CD8-positive, alpha-beta memory T cell (primary cell): ENCODE results near the gene TBC1D10A. TPM values are rescaled to one million over a fixed set of nuclear protein-coding genes. Genes with fewer than 3 reads are reported as not detected.
A peak's percentile ranks its signal among the peaks of the same experiment; 100 is the strongest.

Experiments
- CTCF ChIA-PET: fragments of 350-600 bp; sonication (Branson Sonifier 250); formaldehyde crosslinking; loops from one replicate; lab custom pipeline; 2021; ENCODE audit warnings: antibody characterized with exemption; lab: Charles Lee
- POLR2A ChIA-PET: fragments of 350-600 bp; sonication (Branson Sonifier 250); formaldehyde crosslinking; loops from one replicate; lab custom pipeline; 2021; ENCODE audit warnings: antibody characterized with exemption; lab: Charles Lee
- DNase-seq, 5 donors: peaks; one replicate each; pipeline versions ENCODE4 v3.0.0 to v3.0.0-alpha.2; 2020 to 2022; ENCODE audit warnings: mixed read lengths in 1 of 5
- H3K27ac ChIP-seq: one replicate; pipeline ENCODE4 v1.7.0; 2013; ENCODE audit warnings: low read depth, mild to moderate bottlenecking, low read length, moderate library complexity
- H3K27me3 ChIP-seq: 2 replicates; pipeline ENCODE4 v1.7.0; 2013; ENCODE audit warnings: low read length, mild to moderate bottlenecking; ENCODE audit not compliant: insufficient read depth, poor library complexity, severe bottlenecking
- H3K36me3 ChIP-seq: 2 replicates; pipeline ENCODE4 v1.7.0; 2013; ENCODE audit warnings: mild to moderate bottlenecking, low read length, moderate library complexity; ENCODE audit not compliant: insufficient read depth
- H3K4me1 ChIP-seq: 2 replicates; pipeline ENCODE4 v1.7.0; 2013; ENCODE audit warnings: mild to moderate bottlenecking, low read length, moderate library complexity; ENCODE audit not compliant: insufficient read depth
- H3K4me3 ChIP-seq: 2 replicates; pipeline ENCODE4 v1.7.0; 2013; ENCODE audit warnings: mild to moderate bottlenecking, low read length
- H3K9me3 ChIP-seq: 2 replicates; pipeline ENCODE4 v1.7.0; 2013; ENCODE audit warnings: mild to moderate bottlenecking, low read length
- H3K27ac Mint-ChIP-seq, 8 donors: one replicate each; pipeline ENCODE4 v1.8.0; 2020 to 2021; ENCODE audit warnings: mixed read lengths in 8 of 8, mild to moderate bottlenecking in 6 of 8, inconsistent platforms in 3 of 8, moderate library complexity in 3 of 8
- H3K27me3 Mint-ChIP-seq, 2 donors: one replicate each; pipeline ENCODE4 v1.8.0; 2020 to 2021; ENCODE audit warnings: mixed read lengths in 2 of 2, mild to moderate bottlenecking in 1 of 2, moderate library complexity in 1 of 2
- H3K36me3 Mint-ChIP-seq, 3 donors: one replicate each; pipeline ENCODE4 v1.8.0; 2020 to 2021; ENCODE audit warnings: mixed read lengths in 3 of 3, inconsistent platforms in 1 of 3, mild to moderate bottlenecking in 1 of 3
- H3K4me1 Mint-ChIP-seq, 3 donors: one replicate each; pipeline ENCODE4 v1.8.0; 2020 to 2021; ENCODE audit warnings: mixed read lengths in 3 of 3, inconsistent platforms in 1 of 3, mild to moderate bottlenecking in 1 of 3
- H3K4me3 Mint-ChIP-seq, 7 donors: one replicate each; pipeline ENCODE4 v1.8.0; 2020 to 2021; ENCODE audit warnings: mixed read lengths in 7 of 7, mild to moderate bottlenecking in 6 of 7, moderate library complexity in 4 of 7, inconsistent platforms in 2 of 7
- H3K9me3 Mint-ChIP-seq, 5 donors: one replicate each; pipeline ENCODE4 v1.8.0; 2020 to 2022; ENCODE audit warnings: mixed read lengths in 5 of 5, mild to moderate bottlenecking in 3 of 5, moderate library complexity in 2 of 5, inconsistent platforms in 1 of 5
- polyA plus RNA-seq: library from polyadenylated mRNA; unstranded; fragments of 300-500 nt; fragmentation: Illumina TruSeq; gene quantifications from one replicate; pipeline ENCODE4 v1.2.3, GENCODE V29; 2021
- total RNA-seq, 2 experiments: library from RNA; stranded (reverse); gene quantifications; one replicate each; pipeline ENCODE4 v1.2.3, GENCODE V29; 2021

Gene TBC1D10A
- total and polyA plus RNA-seq, 3 experiments from 2014 or later, result 14.7 to 55.2 (median 17.3) TPM

DNA sequence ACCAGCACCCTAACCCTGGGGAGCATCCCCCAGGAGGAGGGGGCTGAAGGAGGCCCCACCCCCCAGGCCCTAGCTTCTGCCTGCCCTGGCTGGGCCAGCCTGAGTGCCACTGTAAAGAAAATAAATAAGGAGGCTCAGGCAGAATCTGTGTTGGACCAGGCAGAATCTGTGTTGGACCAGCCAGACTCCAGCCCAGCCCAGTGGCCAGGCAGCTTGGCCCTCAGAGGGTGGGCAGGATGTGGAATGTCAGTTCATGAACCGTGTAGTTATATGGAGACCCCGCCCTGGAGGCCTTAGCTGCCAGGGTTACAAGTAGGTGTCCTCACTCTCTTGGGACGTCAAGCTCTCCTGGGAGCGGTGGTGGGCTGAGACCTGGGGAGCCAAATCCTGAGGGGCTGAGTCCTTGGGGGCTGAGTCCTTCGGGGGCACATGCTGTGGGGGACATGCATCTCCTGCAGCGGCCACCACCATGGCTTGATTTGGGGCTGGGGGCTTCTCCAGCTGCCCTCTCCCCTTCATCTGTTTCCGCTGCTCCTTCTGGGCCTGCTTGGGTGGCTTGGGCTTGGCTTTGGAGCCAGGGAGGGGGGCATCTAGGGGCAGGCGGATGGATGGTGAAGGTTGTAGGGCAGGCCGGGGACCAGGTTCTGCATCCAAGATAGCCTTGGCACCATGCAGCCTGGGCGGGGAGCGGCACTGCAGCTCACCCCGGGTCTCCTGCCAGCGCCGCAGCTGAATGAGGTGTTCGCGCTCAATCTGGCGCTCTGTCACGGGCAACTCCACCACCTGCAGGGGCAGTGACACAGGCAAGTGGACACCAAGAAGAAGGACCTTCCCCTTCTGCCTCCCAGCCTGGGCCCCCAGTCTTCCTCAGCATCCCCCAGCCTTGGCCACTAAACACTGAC lies 34.4 kb downstream of the TBC1D10A start:
- Histone ChIP-seq H3K36me3 (peaks cover 30% of the 10 kb centered on the region), H3K27me3 (no peaks in the 10 kb centered on the region), H3K9me3 (no peaks in the 10 kb centered on the region), H3K4me3 (no peak overlapping the region), H3K27ac (no peak overlapping the region), H3K4me1 (peaks cover 54% of the 10 kb centered on the region)
- H3K36me3 Mint-ChIP-seq, result peaks cover 2 to 66% (median 12%) of the 10 kb centered on the region in 3 donors
- peaks cover 38 to 51% (median 40%) of the 10 kb centered on the region in 3 donors for H3K4me1 Mint-ChIP-seq
- DNase-seq, result no peak
- peaks cover 0 to 1% of the 10 kb centered on the region in 2 donors for H3K27me3 Mint-ChIP-seq
- peak overlapping the region in 4 of 8 donors; percentile 61 to 95 (median 79) for H3K27ac Mint-ChIP-seq
- no peaks in the 10 kb centered on the region for H3K9me3 Mint-ChIP-seq
- ChIA-PET POLR2A (interaction anchor here (0.6 to 6.2 kb wide), 4 partner anchors 14 to 63 kb away, joined by 3 to 48 read pairs (median 46); partner anchors contain the start of genes CCDC157, SF3A1 and TBC1D10A), CTCF (interaction anchor here (0.7 to 9.0 kb wide), 6 partner anchors 14 to 184 kb away, joined by 3 to 246 read pairs (median 3); partner anchors contain the start of gene RNF215)
- H3K4me3 Mint-ChIP-seq, result no peak overlapping the region

DNA sequence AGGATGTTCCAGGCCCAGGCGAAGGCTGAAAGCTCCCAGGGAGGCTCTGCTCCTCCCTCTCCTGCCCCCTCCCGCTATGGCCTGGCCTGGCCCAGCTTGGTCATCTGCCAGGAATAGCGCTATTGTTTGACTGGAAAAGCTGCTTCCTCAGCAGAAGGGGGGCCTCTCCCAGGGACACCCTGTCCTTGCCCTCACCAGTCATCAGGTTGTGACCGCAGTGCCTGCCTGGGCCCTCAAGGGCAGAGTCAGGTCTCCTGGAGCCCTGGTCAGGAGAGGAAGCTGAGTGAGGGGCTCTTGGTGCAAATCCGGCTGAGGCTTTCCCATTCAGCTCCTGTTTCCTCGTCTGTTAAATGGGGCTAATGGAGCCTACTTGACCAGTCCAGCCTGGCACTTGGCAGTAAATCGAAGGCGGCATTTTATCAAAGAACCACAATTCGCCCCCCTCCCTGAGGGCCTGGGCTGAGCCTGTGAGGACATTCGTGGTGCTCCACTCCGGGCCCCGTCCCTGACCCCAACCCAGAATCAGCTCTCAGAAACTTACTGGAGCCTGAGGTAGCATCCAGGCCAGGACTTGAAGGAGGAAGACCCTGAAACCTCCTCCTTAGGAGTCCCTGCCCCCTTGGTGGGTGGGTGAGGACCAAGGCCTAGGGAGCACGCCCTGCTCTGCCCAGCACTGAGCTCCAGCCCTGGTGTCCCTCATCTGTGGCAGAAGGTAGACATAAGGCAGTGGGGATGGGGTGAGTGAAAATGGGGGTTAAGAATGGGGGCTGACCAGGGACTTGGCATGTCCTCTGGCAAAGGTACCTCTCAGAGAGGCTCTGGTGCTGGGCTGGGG lies 35.5 kb downstream of the TBC1D10A start:
- H3K4me3 ChIP-seq, result no peak overlapping the region
- peaks cover 48% of the 10 kb centered on the region for H3K4me1 ChIP-seq
- peak overlapping the region in 6 of 8 donors; percentile 47 to 96 (median 90) for H3K27ac Mint-ChIP-seq
- ChIA-PET CTCF (interaction anchor here (0.7 to 9.0 kb wide), 11 partner anchors 9 to 195 kb away, joined by 3 to 246 read pairs (median 5); partner anchors contain the start of genes CCDC157, RNF215 and SF3A1), POLR2A (interaction anchor here (0.6 to 6.2 kb wide), 5 partner anchors 11 to 64 kb away, joined by 3 to 48 read pairs (median 45); partner anchors contain the start of genes CCDC157, SF3A1 and TBC1D10A)
- no peak overlapping the region for H3K27ac ChIP-seq
- peaks cover 30 to 47% (median 32%) of the 10 kb centered on the region in 3 donors for H3K4me1 Mint-ChIP-seq
- H3K27me3 Mint-ChIP-seq, result peaks cover 0 to 1% of the 10 kb centered on the region in 2 donors
- no peak for DNase-seq
- H3K9me3 Mint-ChIP-seq, result no peaks in the 10 kb centered on the region
- peaks cover 2 to 60% (median 12%) of the 10 kb centered on the region in 3 donors for H3K36me3 Mint-ChIP-seq
- no peaks in the 10 kb centered on the region for H3K9me3 ChIP-seq
- H3K27me3 ChIP-seq, result no peaks in the 10 kb centered on the region
- H3K36me3 ChIP-seq, result peaks cover 25% of the 10 kb centered on the region
- peak overlapping the region in 3 of 7 donors; percentile 19 to 95 (median 31) for H3K4me3 Mint-ChIP-seq

DNA sequence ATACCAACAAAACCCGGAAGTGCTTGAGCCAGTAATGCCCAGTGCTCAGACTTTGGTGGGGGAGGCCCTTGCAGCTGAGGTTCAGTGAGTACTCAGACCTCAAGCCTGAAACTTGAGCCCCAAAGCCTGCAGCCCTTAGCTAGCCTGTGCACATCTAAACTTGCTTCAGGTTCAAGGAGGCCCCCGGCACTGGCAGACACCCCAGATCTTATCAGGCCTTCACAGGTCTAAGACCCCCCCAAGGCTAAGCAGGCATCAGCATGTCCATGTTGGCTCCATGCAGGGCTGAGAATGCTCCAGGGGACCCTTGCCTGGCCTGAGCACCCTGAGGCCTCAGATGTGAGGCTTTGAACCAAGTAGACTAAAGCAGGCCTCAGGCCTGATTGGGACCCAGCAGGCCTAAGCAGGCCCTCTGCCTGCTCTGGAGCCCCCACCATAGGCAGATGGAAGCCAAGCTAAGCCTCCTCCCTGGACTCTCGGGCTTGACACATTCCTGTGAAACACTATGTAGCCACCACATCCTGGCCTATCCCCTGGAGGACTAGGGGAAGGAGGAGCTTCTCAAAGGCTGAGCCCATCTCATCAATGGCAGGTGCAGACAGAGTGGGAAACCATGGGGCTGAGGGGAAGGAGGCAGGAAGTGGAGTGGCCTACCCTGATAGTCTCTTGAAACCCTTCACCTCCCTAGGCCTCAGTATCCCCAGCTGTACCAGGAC lies 36.2 kb downstream of the TBC1D10A start:
- H3K27ac ChIP-seq, result no peak overlapping the region
- peaks cover 2 to 52% (median 12%) of the 10 kb centered on the region in 3 donors for H3K36me3 Mint-ChIP-seq
- no peaks in the 10 kb centered on the region for H3K27me3 ChIP-seq
- H3K27ac Mint-ChIP-seq, result peak overlapping the region; percentile 87 to 97 (median 94)
- H3K27me3 Mint-ChIP-seq, result peaks cover 0 to 1% of the 10 kb centered on the region in 2 donors
- ChIA-PET POLR2A (interaction anchor here (0.6 to 6.2 kb wide), 8 partner anchors 12 to 97 kb away, joined by 3 to 48 read pairs (median 28); partner anchors contain the start of genes CCDC157, RNF215, SF3A1 and TBC1D10A), CTCF (interaction anchor here (0.8 to 9.0 kb wide), 14 partner anchors 10 to 196 kb away, joined by 3 to 246 read pairs (median 22); partner anchors contain the start of genes CCDC157, MTFP1, RNF215 and SEC14L2)
- peak overlapping the region; percentile 87 to 95 (median 90) for H3K4me3 Mint-ChIP-seq
- no peaks in the 10 kb centered on the region for H3K9me3 Mint-ChIP-seq
- H3K4me3 ChIP-seq, result peak overlapping the region; percentile 70
- H3K4me1 Mint-ChIP-seq, result peaks cover 23 to 43% (median 26%) of the 10 kb centered on the region in 3 donors
- no peaks in the 10 kb centered on the region for H3K9me3 ChIP-seq
- DNase-seq, result no peak
- peaks cover 40% of the 10 kb centered on the region for H3K4me1 ChIP-seq
- H3K36me3 ChIP-seq, result peaks cover 24% of the 10 kb centered on the region

DNA sequence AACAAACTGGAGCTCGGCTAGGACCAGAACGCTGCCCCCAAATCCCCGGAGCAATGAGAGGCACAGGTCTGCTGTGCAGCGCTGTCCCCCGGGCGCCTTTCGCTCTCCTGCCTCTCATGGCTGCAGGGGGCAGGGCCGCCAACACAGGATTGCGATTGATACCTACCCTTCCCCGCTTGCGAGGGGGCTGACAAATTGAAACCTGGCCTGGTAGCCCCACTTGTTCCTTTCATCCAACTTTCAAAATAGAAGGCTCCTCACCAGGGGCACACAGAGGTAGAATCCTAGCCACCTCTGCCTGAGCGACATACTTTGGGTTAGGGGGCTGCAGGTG lies 36.8 kb downstream of the TBC1D10A start:
- ChIA-PET POLR2A (interaction anchor here (2.0 to 6.2 kb wide), 7 partner anchors 12 to 98 kb away, joined by 7 to 48 read pairs (median 35); partner anchors contain the start of genes CCDC157, RNF215, SF3A1 and TBC1D10A), CTCF (interaction anchor here (1.0 to 9.0 kb wide), 14 partner anchors 10 to 197 kb away, joined by 5 to 246 read pairs (median 26); partner anchors contain the start of genes CCDC157, MTFP1, OSM and RNF215)
- H3K4me3 ChIP-seq, result peak overlapping the region; percentile 70
- peak overlapping the region; percentile 51 for H3K27ac ChIP-seq
- peaks cover 18% of the 10 kb centered on the region for H3K36me3 ChIP-seq
- Mint-ChIP-seq H3K9me3 (no peaks in the 10 kb centered on the region), H3K4me1 (peaks cover 23 to 43% (median 26%) of the 10 kb centered on the region in 3 donors), H3K4me3 (peak overlapping the region; percentile 87 to 95 (median 90)), H3K27me3 (peaks cover 0 to 1% of the 10 kb centered on the region in 2 donors), H3K36me3 (peaks cover 2 to 51% (median 12%) of the 10 kb centered on the region in 3 donors), H3K27ac (peak overlapping the region; percentile 87 to 97 (median 94))
- no peaks in the 10 kb centered on the region for H3K27me3 ChIP-seq
- no peak for DNase-seq
- H3K4me1 ChIP-seq, result peaks cover 35% of the 10 kb centered on the region
- H3K9me3 ChIP-seq, result no peaks in the 10 kb centered on the region

DNA sequence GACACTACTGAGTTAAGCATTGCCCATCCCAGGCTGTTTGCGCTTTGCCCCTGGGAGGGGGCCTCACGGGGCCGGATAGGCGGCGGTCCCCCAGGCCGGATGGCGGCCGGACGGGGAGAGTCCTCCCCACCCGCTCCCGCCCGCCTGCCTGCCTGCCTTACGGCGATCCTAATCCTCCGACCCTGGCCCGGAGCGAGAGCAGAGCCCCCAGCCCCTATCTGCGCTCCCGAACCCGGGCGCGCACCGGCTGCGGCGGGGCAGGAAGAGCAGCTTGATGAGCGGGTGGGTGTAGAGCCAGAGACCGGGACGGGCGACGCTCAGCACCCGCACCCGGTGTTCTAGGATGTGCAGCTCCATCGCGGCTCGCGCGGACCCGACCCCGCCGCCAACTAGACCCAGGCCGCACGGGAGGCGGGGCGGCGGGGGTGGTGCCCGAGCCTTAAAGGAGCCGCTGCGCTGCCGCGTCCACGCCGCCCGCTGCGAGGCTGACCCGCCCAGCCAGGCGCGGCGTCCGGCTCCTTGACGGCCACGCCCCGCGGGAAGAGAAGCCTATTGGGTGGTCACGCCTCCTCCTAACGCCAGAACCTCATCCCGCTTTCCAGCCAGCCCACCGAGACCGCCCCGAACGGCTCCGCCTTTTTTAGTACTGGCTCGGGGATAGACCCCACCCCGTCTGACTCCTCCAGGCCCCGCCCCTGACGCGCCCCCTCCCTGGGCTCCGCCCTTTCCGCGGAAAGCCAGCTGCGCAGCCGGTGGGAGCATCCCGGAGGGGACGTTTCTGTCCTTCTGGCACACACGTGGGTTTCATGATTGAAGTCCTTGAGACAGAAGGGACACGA lies 37.4 kb downstream of the TBC1D10A start, which contains the start of gene CASTOR1:
Gene CASTOR1, minus strand, starts transcription at position 365 of the 839 bp plus-strand sequence. Its CDS starts 8 bp downstream, at position 357.
- peaks cover 23 to 43% (median 26%) of the 10 kb centered on the region in 3 donors for H3K4me1 Mint-ChIP-seq
- peak within 1 kb of the TSS; percentile 51 for H3K27ac ChIP-seq
- H3K4me3 ChIP-seq, result peak within 1 kb of the TSS; percentile 70
- H3K4me3 Mint-ChIP-seq, result peak within 1 kb of the TSS; percentile 87 to 95 (median 90)
- H3K27me3 ChIP-seq, result no peaks in the 10 kb centered on the region
- H3K4me1 ChIP-seq, result peaks cover 33% of the 10 kb centered on the region
- ChIA-PET CTCF (interaction anchor here (1.0 to 9.0 kb wide), 26 partner anchors 10 to 197 kb away, joined by 3 to 246 read pairs (median 12); partner anchors contain the start of genes CCDC157, MTFP1, OSM and RNF215), POLR2A (interaction anchor here (1.0 to 6.2 kb wide), 10 partner anchors 13 to 135 kb away, joined by 3 to 48 read pairs (median 15); partner anchors contain the start of genes CCDC157, RNF215, SF3A1 and TBC1D10A)
- DNase-seq, result peak; percentile 83 to 91 (median 89)
- no peaks in the 10 kb centered on the region for H3K9me3 Mint-ChIP-seq
- H3K9me3 ChIP-seq, result no peaks in the 10 kb centered on the region
- peaks cover 2 to 50% (median 12%) of the 10 kb centered on the region in 3 donors for H3K36me3 Mint-ChIP-seq
- H3K27me3 Mint-ChIP-seq, result peaks cover 0 to 1% of the 10 kb centered on the region in 2 donors
- peak within 1 kb of the TSS; percentile 89 to 97 (median 94) for H3K27ac Mint-ChIP-seq
- H3K36me3 ChIP-seq, result peaks cover 18% of the 10 kb centered on the region
